H9 (cell line): Measurements from ENCODE around the gene WDR88. TPM values are rescaled to one million over a fixed set of nuclear protein-coding genes. Genes with fewer than 3 reads are reported as not detected.

ENCODE experiments used
- DNase-seq: peaks from one replicate; pipeline ENCODE4 v3.0.0-alpha.2; 2017
- H2AFZ ChIP-seq: one replicate; pipeline ENCODE4 v1.6.1; 2013; ENCODE audit warnings: mild to moderate bottlenecking, low read length, control low read depth, moderate library complexity
- H2AK5ac ChIP-seq: 2 replicates; pipeline ENCODE4 v1.6.1; 2013; ENCODE audit warnings: low read length, control low read depth, mixed read lengths; ENCODE audit not compliant: insufficient read length
- H2BK120ac ChIP-seq: one replicate; pipeline ENCODE4 v1.6.1; 2013; ENCODE audit warnings: low read depth, mild to moderate bottlenecking, low read length, control low read depth, inconsistent platforms; ENCODE audit not compliant: poor library complexity, severe bottlenecking
- H2BK12ac ChIP-seq: 2 replicates; pipeline ENCODE4 v1.6.1; 2013; ENCODE audit warnings: low read length, control low read depth, mixed read lengths, low read depth; ENCODE audit not compliant: insufficient read length
- H2BK15ac ChIP-seq: 2 replicates; pipeline ENCODE4 v1.6.1; 2013; ENCODE audit warnings: low read depth, low read length, control low read depth
- H2BK20ac ChIP-seq: one replicate; pipeline ENCODE4 v1.6.1; 2013; ENCODE audit warnings: low read depth, mild to moderate bottlenecking, low read length, control low read depth, inconsistent platforms; ENCODE audit not compliant: poor library complexity, severe bottlenecking
- H2BK5ac ChIP-seq: 2 replicates; pipeline ENCODE4 v1.6.1; 2013; ENCODE audit warnings: low read length, control low read depth, mixed read lengths; ENCODE audit not compliant: insufficient read length
- H3K14ac ChIP-seq: 2 replicates; pipeline ENCODE4 v1.6.1; 2013; ENCODE audit warnings: low read length, control low read depth; ENCODE audit not compliant: insufficient read depth
- H3K18ac ChIP-seq: 2 replicates; pipeline ENCODE4 v1.6.1; 2013; ENCODE audit warnings: low read depth, mild to moderate bottlenecking, mixed read lengths, low read length, control low read depth; ENCODE audit not compliant: insufficient read length
- H3K23ac ChIP-seq: 2 replicates; pipeline ENCODE4 v1.6.1; 2013; ENCODE audit warnings: low read length, control low read depth, mixed read lengths, low read depth; ENCODE audit not compliant: insufficient read length
- H3K23me2 ChIP-seq: 2 replicates; pipeline ENCODE4 v1.6.1; 2013; ENCODE audit warnings: low read depth, mild to moderate bottlenecking, mixed read lengths, low read length, control low read depth; ENCODE audit not compliant: insufficient read length, poor library complexity, severe bottlenecking
- H3K27ac ChIP-seq: 2 replicates; pipeline ENCODE4 v1.5.1; 2013; ENCODE audit warnings: low read length, control low read depth, mixed read lengths, low read depth; ENCODE audit not compliant: insufficient read length
- H3K27me3 ChIP-seq: 2 replicates; pipeline ENCODE4 v1.6.1; 2013; ENCODE audit warnings: low read length, control low read depth, inconsistent platforms; ENCODE audit not compliant: insufficient read depth
- H3K4ac ChIP-seq: 2 replicates; pipeline ENCODE4 v1.6.1; 2013; ENCODE audit warnings: low read depth, mild to moderate bottlenecking, control low read depth, inconsistent platforms, low read length, moderate library complexity
- H3K4me1 ChIP-seq: 2 replicates; pipeline ENCODE4 v1.6.1; 2013; ENCODE audit warnings: low read length, control low read depth, inconsistent platforms; ENCODE audit not compliant: insufficient read depth
- H3K4me2 ChIP-seq: 2 replicates; pipeline ENCODE4 v1.6.1; 2013; ENCODE audit warnings: low read length, control low read depth, mixed read lengths; ENCODE audit not compliant: insufficient read length, insufficient read depth
- H3K56ac ChIP-seq: 2 replicates; pipeline ENCODE4 v1.6.1; 2013; ENCODE audit warnings: low read depth, mild to moderate bottlenecking, mixed read lengths, low read length, control low read depth; ENCODE audit not compliant: insufficient read length
- H3K79me1 ChIP-seq: 2 replicates; pipeline ENCODE4 v1.6.1; 2013; ENCODE audit warnings: low read depth, mild to moderate bottlenecking, moderate library complexity, low read length, control low read depth, inconsistent platforms; ENCODE audit not compliant: insufficient read depth, poor library complexity, severe bottlenecking
- H3K79me2 ChIP-seq: 2 replicates; pipeline ENCODE4 v1.6.1; 2013; ENCODE audit warnings: low read length, control low read depth, inconsistent platforms; ENCODE audit not compliant: insufficient read depth
- H3K9ac ChIP-seq: 2 replicates; pipeline ENCODE4 v1.6.1; 2013; ENCODE audit warnings: low read length, control low read depth, mixed read lengths; ENCODE audit not compliant: insufficient read length; ENCODE audit errors: extremely low read depth
- H3K9me3 ChIP-seq: one replicate; pipeline ENCODE4 v1.6.1; 2013; ENCODE audit warnings: low read depth, low read length, inconsistent platforms; ENCODE audit not compliant: control insufficient read depth
- H3T11ph ChIP-seq: one replicate; pipeline ENCODE4 v1.6.1; 2013; ENCODE audit warnings: mild to moderate bottlenecking, low read length, control low read depth, inconsistent platforms
- H4K20me1 ChIP-seq: one replicate; pipeline ENCODE4 v1.6.1; 2013; ENCODE audit not compliant: control insufficient read depth, insufficient read length, insufficient read depth
- H4K5ac ChIP-seq: 2 replicates; pipeline ENCODE4 v1.6.1; 2013; ENCODE audit warnings: low read depth, mild to moderate bottlenecking, mixed read lengths, low read length, control low read depth; ENCODE audit not compliant: insufficient read length
- H4K8ac ChIP-seq: replicated peaks from 2 replicates; pipeline ENCODE4 v1.6.1; 2013; ENCODE audit warnings: low read length, control low read depth, mixed read lengths, low read depth; ENCODE audit not compliant: insufficient read length
- H4K91ac ChIP-seq: 2 replicates; pipeline ENCODE4 v1.6.1; 2013; ENCODE audit warnings: low read depth, mild to moderate bottlenecking, moderate library complexity, mixed read lengths, low read length, control low read depth; ENCODE audit not compliant: insufficient read length
- H3K27ac Mint-ChIP-seq, 3 experiments: 2 replicates in 2 of 3; 3 replicates in 1 of 3; pipeline ENCODE4 v1.8.0; 2020 to 2021; ENCODE audit warnings: mixed read lengths in 3 of 3, mild to moderate bottlenecking in 1 of 3, moderate library complexity in 1 of 3
- H3K27me3 Mint-ChIP-seq: 2 replicates; pipeline ENCODE4 v1.8.0; 2021; ENCODE audit warnings: low read depth, mild to moderate bottlenecking, moderate library complexity, mixed read lengths
- H3K36me3 Mint-ChIP-seq, 3 experiments: 2 replicates in 2 of 3; 3 replicates in 1 of 3; pipeline ENCODE4 v1.8.0; 2020 to 2021; ENCODE audit warnings: low read depth in 3 of 3, mixed read lengths in 3 of 3; ENCODE audit not compliant: insufficient read depth in 1 of 3
- H3K4me1 Mint-ChIP-seq, 2 experiments: 2 replicates each; pipeline ENCODE4 v1.8.0; 2020; ENCODE audit warnings: mixed read lengths in 2 of 2
- H3K4me3 Mint-ChIP-seq, 2 experiments: 2 replicates in 1 of 2; 3 replicates in 1 of 2; pipeline ENCODE4 v1.8.0; 2020 to 2021; ENCODE audit warnings: mild to moderate bottlenecking in 2 of 2, mixed read lengths in 2 of 2, moderate library complexity in 1 of 2
- H3K9me3 Mint-ChIP-seq, 2 experiments: 2 replicates in 1 of 2; 3 replicates in 1 of 2; pipeline ENCODE4 v1.8.0; 2020; ENCODE audit warnings: mild to moderate bottlenecking in 2 of 2, mixed read lengths in 2 of 2, moderate library complexity in 1 of 2
- WGBS: extraction: QIAGEN DNeasy Blood & Tissue Kit; methylation state at CpG from one replicate; pipeline ENCODE4 v1.1.7; 2013; ENCODE audit warnings: missing lambda C conversion rate, low lambda C conversion rate, mixed read lengths; ENCODE audit not compliant: insufficient read length; ENCODE audit errors: extremely low coverage; 5-methylcytosine and 5-hydroxymethylcytosine counted together
- total RNA-seq: library from RNA; stranded (reverse); gene quantifications from 2 replicates; pipeline ENCODE4 v1.2.1, GENCODE V29; 2021
- TF ChIP-seq, protein P1 (sequence below): fragments of 200-600 bp; sonication (generic); conservative IDR thresholded peaks from 3 replicates; pipeline ENCODE4 v1.8.0; 2021; ENCODE audit warnings: antibody characterized with exemption, mild to moderate bottlenecking

The WDR88 gene
- total RNA-seq, 1 experiment from 2014 or later = not detected

GRCh38 chr19:33086955-33087354, 45.0 kb upstream of the WDR88 start:
- H3K4ac ChIP-seq = no peak overlapping the region
- H3K4me1 ChIP-seq = no peaks in the 10 kb centered on the region
- no peak overlapping the region for H3K4me2 ChIP-seq
- H3K36me3 Mint-ChIP-seq = peaks cover 4 to 29% (median 26%) of the 10 kb centered on the region in 3 experiments; a peak in 6 of 7 replicates
- no peaks in the 10 kb centered on the region for H3K23me2 ChIP-seq
- H4K20me1 ChIP-seq = no peaks in the 10 kb centered on the region
- no peaks in the 10 kb centered on the region for H3K79me2 ChIP-seq
- no peak overlapping the region for H2AFZ ChIP-seq
- H3K9me3 ChIP-seq = no peaks in the 10 kb centered on the region
- H3K79me1 ChIP-seq = no peaks in the 10 kb centered on the region
- H3K23ac ChIP-seq = no peak overlapping the region
- no peak overlapping the region for H2BK12ac ChIP-seq
- H2BK120ac ChIP-seq = no peak overlapping the region
- no peak overlapping the region for H4K8ac ChIP-seq
- H4K5ac ChIP-seq = no peak overlapping the region
- no peak overlapping the region for H3K4me3 Mint-ChIP-seq
- no peak overlapping the region for H4K91ac ChIP-seq
- H3K18ac ChIP-seq = no peak overlapping the region
- no peak overlapping the region for H3K9ac ChIP-seq
- 100% methylated on average over 1 of the region's 1 CpG for WGBS
- TF ChIP-seq, protein P1, sequence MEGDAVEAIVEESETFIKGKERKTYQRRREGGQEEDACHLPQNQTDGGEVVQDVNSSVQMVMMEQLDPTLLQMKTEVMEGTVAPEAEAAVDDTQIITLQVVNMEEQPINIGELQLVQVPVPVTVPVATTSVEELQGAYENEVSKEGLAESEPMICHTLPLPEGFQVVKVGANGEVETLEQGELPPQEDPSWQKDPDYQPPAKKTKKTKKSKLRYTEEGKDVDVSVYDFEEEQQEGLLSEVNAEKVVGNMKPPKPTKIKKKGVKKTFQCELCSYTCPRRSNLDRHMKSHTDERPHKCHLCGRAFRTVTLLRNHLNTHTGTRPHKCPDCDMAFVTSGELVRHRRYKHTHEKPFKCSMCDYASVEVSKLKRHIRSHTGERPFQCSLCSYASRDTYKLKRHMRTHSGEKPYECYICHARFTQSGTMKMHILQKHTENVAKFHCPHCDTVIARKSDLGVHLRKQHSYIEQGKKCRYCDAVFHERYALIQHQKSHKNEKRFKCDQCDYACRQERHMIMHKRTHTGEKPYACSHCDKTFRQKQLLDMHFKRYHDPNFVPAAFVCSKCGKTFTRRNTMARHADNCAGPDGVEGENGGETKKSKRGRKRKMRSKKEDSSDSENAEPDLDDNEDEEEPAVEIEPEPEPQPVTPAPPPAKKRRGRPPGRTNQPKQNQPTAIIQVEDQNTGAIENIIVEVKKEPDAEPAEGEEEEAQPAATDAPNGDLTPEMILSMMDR = no peak
- H3K27ac ChIP-seq = no peak overlapping the region
- peaks cover 8 to 9% of the 10 kb centered on the region in 2 experiments for H3K4me1 Mint-ChIP-seq
- H3K27me3 Mint-ChIP-seq = no peaks in the 10 kb centered on the region
- no peak overlapping the region for H2BK15ac ChIP-seq
- no peaks in the 10 kb centered on the region for H3K27me3 ChIP-seq
- no peaks in the 10 kb centered on the region for H3K9me3 Mint-ChIP-seq
- no peak overlapping the region for H2BK20ac ChIP-seq
- no peak overlapping the region for H3K14ac ChIP-seq
- no peak overlapping the region for H3K27ac Mint-ChIP-seq
- H3K56ac ChIP-seq = no peak overlapping the region
- no peak overlapping the region for H2BK5ac ChIP-seq
- H3T11ph ChIP-seq = no peak overlapping the region
- no peak overlapping the region for H2AK5ac ChIP-seq
- no peak for DNase-seq
